ENCODE results near the gene C2orf72. TPM values are rescaled to one million over a fixed set of nuclear protein-coding genes. Genes with fewer than 3 reads are reported as not detected.

Gene C2orf72
- total RNA-seq, 3 donors from 2014 or later (not counting 1 experiment from before 2014, with no cell fraction given) = not detected

GRCh38 chr2:231058761-231059550, 21.6 kb downstream of the C2orf72 start:
- Histone ChIP-seq H3K9me3 (ENCODE audit: control insufficient read depth, insufficient read depth, low read length) (no peaks in the 10 kb centered on the region), H3K4me3 (ENCODE audit: low read length) (no peak overlapping the region), H3K4me1 (ENCODE audit: control insufficient read depth, insufficient read depth, low read length) (peaks cover 12% of the 10 kb centered on the region), H3K27me3 (ENCODE audit: control insufficient read depth, insufficient read depth, low read length) (no peaks in the 10 kb centered on the region), H3K36me3 (ENCODE audit: control insufficient read depth, insufficient read depth, low read length) (peaks cover 16% of the 10 kb centered on the region), H3K27ac (ENCODE audit: low read length) (no peak overlapping the region)
- no peaks in the 10 kb centered on the region for H3K9me3 Mint-ChIP-seq
- peak overlapping the region; percentile 95 for H3K4me3 Mint-ChIP-seq
- H3K4me1 Mint-ChIP-seq = peaks cover 40% of the 10 kb centered on the region in 2 donors
- ATAC-seq (no peak), DNase-seq (no peak)
- no peak for TF ChIP-seq CTCF (IDR thresholded peaks at IDR 0.05)
- WGBS (ENCODE audit: insufficient coverage) = 98% methylated on average over 3 of the region's 4 CpGs
- peaks cover 4 to 5% of the 10 kb centered on the region in 2 donors for H3K27me3 Mint-ChIP-seq (ENCODE audit: low read depth in 2 of 2)
- intact Hi-C loops (cut with micrococcal nuclease) = no loop called here
- peak overlapping the region in 1 of 2 donors; percentile 59 for H3K27ac Mint-ChIP-seq
- H3K36me3 Mint-ChIP-seq = peaks cover 10% of the 10 kb centered on the region

- peaks cover 6% of the 10 kb centered on the region for H3K4me1 ChIP-seq (ENCODE audit: control insufficient read depth, insufficient read depth, low read length)
- peak overlapping the region in 1 of 2 donors; percentile 35 for H3K27ac Mint-ChIP-seq
- peak overlapping the region; percentile 95 for H3K4me3 Mint-ChIP-seq
- no peak for TF ChIP-seq CTCF (IDR thresholded peaks at IDR 0.05)
- no peaks in the 10 kb centered on the region for H3K27me3 Mint-ChIP-seq (ENCODE audit: low read depth in 2 of 2)
- DNase-seq (no peak), ATAC-seq (no peak)
- H3K9me3 ChIP-seq (ENCODE audit: control insufficient read depth, insufficient read depth, low read length) = no peaks in the 10 kb centered on the region
- peaks cover 23% of the 10 kb centered on the region for H3K36me3 ChIP-seq (ENCODE audit: control insufficient read depth, insufficient read depth, low read length)
- H3K9me3 Mint-ChIP-seq = no peaks in the 10 kb centered on the region
- H3K4me3 ChIP-seq (ENCODE audit: low read length) = no peak overlapping the region
- H3K36me3 Mint-ChIP-seq = peaks cover 11% of the 10 kb centered on the region
- H3K27ac ChIP-seq (ENCODE audit: low read length) = no peak overlapping the region
- intact Hi-C loops (cut with micrococcal nuclease) = no loop called here
- H3K27me3 ChIP-seq (ENCODE audit: control insufficient read depth, insufficient read depth, low read length) = no peaks in the 10 kb centered on the region
- H3K4me1 Mint-ChIP-seq = peaks cover 35 to 37% of the 10 kb centered on the region in 2 donors
- no CpG with 5 or more reads among the region's 2 CpGs for WGBS (ENCODE audit: insufficient coverage)
These were observed 22.4 kb downstream of the C2orf72 start for GRCh38 chr2:231059756-231060155.

- intact Hi-C loops (cut with micrococcal nuclease) = no loop called here
- 85% methylated on average over 2 of the region's 3 CpGs for WGBS (ENCODE audit: insufficient coverage)
- Mint-ChIP-seq H3K27me3 (ENCODE audit: low read depth in 2 of 2) (no peaks in the 10 kb centered on the region), H3K9me3 (no peaks in the 10 kb centered on the region), H3K4me3 (no peak overlapping the region), H3K36me3 (peaks cover 14% of the 10 kb centered on the region), H3K27ac (no peak overlapping the region), H3K4me1 (peaks cover 26 to 28% of the 10 kb centered on the region in 2 donors)
- DNase-seq (no peak), ATAC-seq (no peak)
- H3K27ac ChIP-seq (ENCODE audit: low read length) = no peak overlapping the region
- H3K9me3 ChIP-seq (ENCODE audit: control insufficient read depth, insufficient read depth, low read length) = no peaks in the 10 kb centered on the region
- peaks cover 47% of the 10 kb centered on the region for H3K36me3 ChIP-seq (ENCODE audit: control insufficient read depth, insufficient read depth, low read length)
- no peaks in the 10 kb centered on the region for H3K27me3 ChIP-seq (ENCODE audit: control insufficient read depth, insufficient read depth, low read length)
- no peak overlapping the region for H3K4me3 ChIP-seq (ENCODE audit: low read length)
- TF ChIP-seq CTCF (IDR thresholded peaks at IDR 0.05) = no peak
- H3K4me1 ChIP-seq (ENCODE audit: control insufficient read depth, insufficient read depth, low read length) = no peaks in the 10 kb centered on the region
These were observed 25.5 kb downstream of the C2orf72 start for GRCh38 chr2:231062776-231063175.

Data from natural killer cell (primary cell).